ENCODE results near the gene VWF. TPM values are rescaled to one million over a fixed set of nuclear protein-coding genes. Genes with fewer than 3 reads are reported as not detected.

Gene VWF
- total RNA-seq, 6 experiments from 2014 or later: 5.7 to 16.6 (median 9.6) TPM

GRCh38 chr12:5954661-5955060 is 169.8 kb downstream of the VWF start:
- Histone ChIP-seq H3K4me3 (no peak overlapping the region), H3K36me3 (no peaks in the 10 kb centered on the region), H3K4me1 (no peaks in the 10 kb centered on the region), H3K27me3 (no peaks in the 10 kb centered on the region), H3K9me3 (no peaks in the 10 kb centered on the region), H3K27ac (no peak overlapping the region)
- TF ChIP-seq CTCF (IDR thresholded peaks at IDR 0.05): no peak
- ATAC-seq (no peak), DNase-seq (no peak)
- intact Hi-C loops (cut with DNase I): no loop called here
- 31% methylated on average over 3 of the region's 3 CpGs for WGBS (ENCODE audit: insufficient coverage, low coverage, low lambda C conversion rate, missing lambda C conversion rate)

- intact Hi-C loops (cut with DNase I): no loop called here
- H3K27me3 ChIP-seq: no peaks in the 10 kb centered on the region
- H3K4me3 ChIP-seq: no peak overlapping the region
- H3K27ac ChIP-seq: no peak overlapping the region
- no peak for DNase-seq
- TF ChIP-seq CTCF (IDR thresholded peaks at IDR 0.05) (no peak), POLR2A (IDR thresholded peaks at IDR 0.05) (no peak)
- no peaks in the 10 kb centered on the region for H3K4me1 ChIP-seq
- 55% methylated on average over 5 of the region's 5 CpGs for WGBS (ENCODE audit: insufficient coverage, low coverage, low lambda C conversion rate, missing lambda C conversion rate)
- H3K36me3 ChIP-seq: no peaks in the 10 kb centered on the region
- ATAC-seq: no peak
- no peaks in the 10 kb centered on the region for H3K9me3 ChIP-seq
Observed at GRCh38 chr12:5953835-5954586, 170.5 kb downstream of the VWF start.

GRCh38 chr12:5952031-5952430 is 172.4 kb downstream of the VWF start:
- no peak overlapping the region for H3K4me3 ChIP-seq
- DNase-seq: no peak
- intact Hi-C loops (cut with DNase I): no loop called here
- TF ChIP-seq CTCF (IDR thresholded peaks at IDR 0.05) (no peak), POLR2A (IDR thresholded peaks at IDR 0.05) (no peak)
- no peaks in the 10 kb centered on the region for H3K36me3 ChIP-seq
- no peak for ATAC-seq
- no peaks in the 10 kb centered on the region for H3K4me1 ChIP-seq
- no peaks in the 10 kb centered on the region for H3K27me3 ChIP-seq
- H3K27ac ChIP-seq: no peak overlapping the region
- WGBS (ENCODE audit: insufficient coverage, low coverage, low lambda C conversion rate, missing lambda C conversion rate): 64% methylated on average over 3 of the region's 3 CpGs
- no peaks in the 10 kb centered on the region for H3K9me3 ChIP-seq

GRCh38 chr12:5948696-5949095 is 175.8 kb downstream of the VWF start:
- no peak for TF ChIP-seq POLR2A (IDR thresholded peaks at IDR 0.05)
- no peak for TF ChIP-seq CTCF (IDR thresholded peaks at IDR 0.05)
- ATAC-seq (no peak), DNase-seq (no peak)
- no CpG with 5 or more reads among the region's 3 CpGs for WGBS (ENCODE audit: insufficient coverage, low coverage, low lambda C conversion rate, missing lambda C conversion rate)
- Histone ChIP-seq H3K9me3 (no peaks in the 10 kb centered on the region), H3K27me3 (no peaks in the 10 kb centered on the region), H3K36me3 (no peaks in the 10 kb centered on the region), H3K27ac (no peak overlapping the region), H3K4me1 (peaks cover 0 to 4% (median 0%) of the 10 kb centered on the region in 4 donors), H3K4me3 (no peak overlapping the region)
- intact Hi-C loops (cut with DNase I): no loop called here

All from right lobe of liver (tissue), 6 donors.